ENCODE data around the gene ANXA2R.

ANXA2R gene

DNA sequence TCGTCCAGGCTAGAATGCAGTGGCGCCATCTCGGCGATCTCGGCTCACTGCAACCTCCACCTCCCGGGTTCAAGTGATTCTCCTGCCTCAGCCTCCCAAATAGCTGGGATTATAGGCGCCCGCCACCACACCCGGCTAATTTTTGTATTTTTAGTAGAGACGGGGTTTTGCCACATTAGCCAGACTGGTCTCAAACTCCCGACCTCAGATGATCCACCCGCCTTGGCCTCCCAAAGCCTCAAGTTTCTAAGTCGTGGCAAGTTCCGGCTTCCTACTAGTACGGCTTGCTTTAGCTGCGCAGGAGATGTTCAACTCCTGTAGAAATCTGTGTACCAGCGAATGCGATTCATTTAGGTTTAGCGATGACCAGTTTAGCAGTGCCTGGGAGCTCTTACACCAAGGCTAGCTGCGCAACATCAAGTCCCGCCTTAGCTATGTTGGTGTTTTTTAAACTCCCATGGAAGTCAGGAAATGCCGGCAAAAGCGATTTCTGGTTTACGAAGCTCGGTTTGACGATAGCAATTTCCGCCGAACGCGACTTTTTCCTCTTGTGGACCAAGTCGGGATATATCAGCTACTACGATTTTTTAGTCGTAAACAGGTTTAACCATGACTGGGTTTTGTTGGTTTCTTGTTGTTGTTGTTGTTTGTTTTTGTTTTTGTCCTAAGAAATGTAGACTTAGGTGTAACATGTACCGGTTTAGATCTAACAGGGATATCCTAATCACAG lies 46.4 kb downstream of the ANXA2R start:
- H3K4me3 ChIP-seq (ENCODE audit: low read depth in 1 of 2, low read length in 2 of 2): peak overlapping the region; percentile 43 to 54
- H3K9me3 ChIP-seq (ENCODE audit: control insufficient read depth in 1 of 2, low read length in 2 of 2): peaks cover 3 to 8% of the 10 kb centered on the region in 2 donors
- peaks cover 65% of the 10 kb centered on the region for H3K27me3 ChIP-seq (ENCODE audit: low read depth, low read length)
- H3K4me1 ChIP-seq (ENCODE audit: control insufficient read depth in 1 of 2, insufficient read depth in 2 of 2, low read length in 2 of 2): peaks cover 0 to 11% of the 10 kb centered on the region in 2 donors
- peak overlapping the region; percentile 89 for H3K27ac ChIP-seq (ENCODE audit: low read length)
- peaks cover 0 to 4% of the 10 kb centered on the region in 2 donors for H3K36me3 ChIP-seq (ENCODE audit: control insufficient read depth in 1 of 2, insufficient read depth in 2 of 2, low read length in 2 of 2)

DNA sequence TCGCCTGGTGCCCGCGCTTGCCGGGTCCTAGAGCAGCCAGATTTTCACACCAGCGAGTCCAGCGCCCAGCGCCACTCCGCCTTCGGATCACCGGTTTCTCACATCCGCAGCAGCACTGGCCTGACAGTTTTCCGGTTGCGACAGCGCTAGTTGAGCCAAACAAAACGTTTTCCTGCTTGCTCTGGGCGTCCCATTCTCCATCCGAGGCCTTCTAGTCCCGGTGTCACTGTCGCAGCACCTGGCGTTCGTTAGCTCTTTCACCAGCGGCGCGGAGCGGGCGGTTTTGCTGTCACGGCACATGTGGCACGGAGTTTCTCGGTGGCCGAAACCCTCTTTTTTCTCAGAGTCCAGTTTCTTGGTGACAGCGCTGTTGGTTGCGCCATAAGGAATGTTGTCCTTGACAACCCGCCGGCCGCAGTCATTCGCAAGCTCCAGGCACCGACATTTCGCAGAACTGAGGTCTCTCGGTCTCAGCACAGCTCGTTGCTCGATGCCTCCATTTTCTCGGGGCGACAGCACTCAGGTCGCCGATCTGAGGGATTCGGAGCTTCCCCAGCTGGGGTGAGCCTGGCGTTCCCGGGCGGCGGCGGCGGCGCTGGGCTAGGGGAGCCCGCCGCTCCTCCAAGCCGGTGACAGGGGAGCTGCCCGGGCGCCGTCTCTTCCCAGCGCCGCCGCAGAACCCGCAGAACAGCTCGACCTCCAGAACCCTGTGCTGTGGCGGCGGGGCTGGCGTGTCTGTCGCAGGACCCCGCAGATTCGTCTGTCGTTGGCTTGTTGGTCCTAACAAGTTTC lies 47.8 kb downstream of the ANXA2R start:
- peaks cover 0 to 4% of the 10 kb centered on the region in 2 donors for H3K36me3 ChIP-seq (ENCODE audit: control insufficient read depth in 1 of 2, insufficient read depth in 2 of 2, low read length in 2 of 2)
- peak overlapping the region; percentile 89 for H3K27ac ChIP-seq (ENCODE audit: low read length)
- peaks cover 57% of the 10 kb centered on the region for H3K27me3 ChIP-seq (ENCODE audit: low read depth, low read length)
- H3K4me3 ChIP-seq (ENCODE audit: low read depth in 1 of 2, low read length in 2 of 2): peak overlapping the region; percentile 65 to 67
- H3K9me3 ChIP-seq (ENCODE audit: control insufficient read depth in 1 of 2, low read length in 2 of 2): peaks cover 3 to 8% of the 10 kb centered on the region in 2 donors
- peaks cover 0 to 11% of the 10 kb centered on the region in 2 donors for H3K4me1 ChIP-seq (ENCODE audit: control insufficient read depth in 1 of 2, insufficient read depth in 2 of 2, low read length in 2 of 2)

- Histone ChIP-seq H3K4me3 (ENCODE audit: low read depth in 1 of 2, low read length in 2 of 2) (peak overlapping the region; percentile 65 to 67), H3K36me3 (ENCODE audit: control insufficient read depth in 1 of 2, insufficient read depth in 2 of 2, low read length in 2 of 2) (peaks cover 0 to 4% of the 10 kb centered on the region in 2 donors), H3K4me1 (ENCODE audit: control insufficient read depth in 1 of 2, insufficient read depth in 2 of 2, low read length in 2 of 2) (peaks cover 0 to 11% of the 10 kb centered on the region in 2 donors), H3K9me3 (ENCODE audit: control insufficient read depth in 1 of 2, low read length in 2 of 2) (peaks cover 3 to 8% of the 10 kb centered on the region in 2 donors), H3K27ac (ENCODE audit: low read length) (peak overlapping the region; percentile 89), H3K27me3 (ENCODE audit: low read depth, low read length) (peaks cover 53% of the 10 kb centered on the region)
These were observed 48.6 kb downstream of the ANXA2R start for GRCh38 chr5:42991404-42992087.

GRCh38 chr5:42990892-42991291 lies 49.2 kb downstream of the ANXA2R start:
- Histone ChIP-seq H3K4me1 (ENCODE audit: control insufficient read depth in 1 of 2, insufficient read depth in 2 of 2, low read length in 2 of 2) (peaks cover 0 to 11% of the 10 kb centered on the region in 2 donors), H3K36me3 (ENCODE audit: control insufficient read depth in 1 of 2, insufficient read depth in 2 of 2, low read length in 2 of 2) (peaks cover 0 to 4% of the 10 kb centered on the region in 2 donors), H3K27me3 (ENCODE audit: low read depth, low read length) (peaks cover 47% of the 10 kb centered on the region), H3K4me3 (ENCODE audit: low read depth in 1 of 2, low read length in 2 of 2) (peak overlapping the region; percentile 65 to 67), H3K9me3 (ENCODE audit: control insufficient read depth in 1 of 2, low read length in 2 of 2) (peaks cover 3 to 8% of the 10 kb centered on the region in 2 donors), H3K27ac (ENCODE audit: low read length) (peak overlapping the region; percentile 89)

Data from muscle layer of duodenum (tissue), 2 donors.